ENCODE data around the gene ERMN. TPM values are rescaled to one million over a fixed set of nuclear protein-coding genes. Genes with fewer than 3 reads are reported as not detected.

ERMN gene
- total RNA-seq, 1 donor from 2014 or later, result not detected

DNA sequence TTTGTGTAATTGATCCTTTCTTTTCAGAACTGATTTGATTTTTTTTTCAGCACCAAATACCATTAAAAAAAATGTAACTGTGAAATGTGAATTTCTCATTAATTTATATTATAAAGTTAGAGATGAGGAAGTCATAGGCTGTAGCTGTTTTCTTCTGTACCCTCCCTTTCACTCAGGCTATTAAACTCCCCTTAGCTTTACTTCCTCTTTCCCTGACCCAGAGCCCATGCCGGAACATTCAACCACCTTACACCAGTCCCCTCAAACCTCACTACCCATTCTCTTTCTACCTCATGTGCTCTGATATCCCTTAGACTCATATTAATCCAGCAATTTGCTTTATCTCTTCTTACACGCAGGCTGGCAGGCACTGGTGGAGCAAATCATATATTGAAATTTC lies 55.7 kb downstream of the ERMN start:
- H3K4me3 Mint-ChIP-seq (ENCODE audit: unreplicated experiment), result no peak overlapping the region
- no peaks in the 10 kb centered on the region for H3K4me1 Mint-ChIP-seq (ENCODE audit: low read depth, unreplicated experiment)
- TF ChIP-seq, protein P1, sequence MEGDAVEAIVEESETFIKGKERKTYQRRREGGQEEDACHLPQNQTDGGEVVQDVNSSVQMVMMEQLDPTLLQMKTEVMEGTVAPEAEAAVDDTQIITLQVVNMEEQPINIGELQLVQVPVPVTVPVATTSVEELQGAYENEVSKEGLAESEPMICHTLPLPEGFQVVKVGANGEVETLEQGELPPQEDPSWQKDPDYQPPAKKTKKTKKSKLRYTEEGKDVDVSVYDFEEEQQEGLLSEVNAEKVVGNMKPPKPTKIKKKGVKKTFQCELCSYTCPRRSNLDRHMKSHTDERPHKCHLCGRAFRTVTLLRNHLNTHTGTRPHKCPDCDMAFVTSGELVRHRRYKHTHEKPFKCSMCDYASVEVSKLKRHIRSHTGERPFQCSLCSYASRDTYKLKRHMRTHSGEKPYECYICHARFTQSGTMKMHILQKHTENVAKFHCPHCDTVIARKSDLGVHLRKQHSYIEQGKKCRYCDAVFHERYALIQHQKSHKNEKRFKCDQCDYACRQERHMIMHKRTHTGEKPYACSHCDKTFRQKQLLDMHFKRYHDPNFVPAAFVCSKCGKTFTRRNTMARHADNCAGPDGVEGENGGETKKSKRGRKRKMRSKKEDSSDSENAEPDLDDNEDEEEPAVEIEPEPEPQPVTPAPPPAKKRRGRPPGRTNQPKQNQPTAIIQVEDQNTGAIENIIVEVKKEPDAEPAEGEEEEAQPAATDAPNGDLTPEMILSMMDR (IDR thresholded peaks at IDR 0.05; ENCODE audit: partially characterized antibody, unreplicated experiment), result no peak
- no peaks in the 10 kb centered on the region for H3K27me3 Mint-ChIP-seq (ENCODE audit: unreplicated experiment)
- no peak overlapping the region for H3K27ac Mint-ChIP-seq (ENCODE audit: unreplicated experiment)
- no peaks in the 10 kb centered on the region for H3K9me3 Mint-ChIP-seq (ENCODE audit: unreplicated experiment)
- DNase-seq, result no peak
- H3K36me3 Mint-ChIP-seq (ENCODE audit: unreplicated experiment), result no peaks in the 10 kb centered on the region

DNA sequence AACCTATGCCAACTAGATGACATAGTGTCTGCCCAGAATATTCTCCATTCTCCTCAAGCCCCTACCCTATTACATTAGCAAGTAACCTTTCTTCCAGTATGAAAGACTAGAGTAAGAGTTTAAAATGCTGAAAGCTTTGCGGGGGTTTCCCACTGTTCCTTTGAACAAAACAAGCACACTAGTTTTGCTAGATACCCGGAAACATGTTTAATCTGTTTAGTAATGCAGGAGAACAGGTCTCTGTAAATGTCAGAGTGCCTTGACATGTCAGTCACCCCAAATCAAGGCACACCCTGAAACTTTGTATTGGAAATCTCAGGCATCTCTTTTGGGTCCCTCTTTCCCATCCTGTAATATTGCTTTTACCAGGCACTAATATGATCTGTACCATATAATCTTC lies 56.6 kb downstream of the ERMN start:
- H3K4me1 Mint-ChIP-seq (ENCODE audit: low read depth, unreplicated experiment), result no peaks in the 10 kb centered on the region
- H3K27ac Mint-ChIP-seq (ENCODE audit: unreplicated experiment), result no peak overlapping the region
- DNase-seq, result no peak
- TF ChIP-seq, protein P1 (IDR thresholded peaks at IDR 0.05; ENCODE audit: partially characterized antibody, unreplicated experiment), result no peak
- no peaks in the 10 kb centered on the region for H3K9me3 Mint-ChIP-seq (ENCODE audit: unreplicated experiment)
- H3K4me3 Mint-ChIP-seq (ENCODE audit: unreplicated experiment), result no peak overlapping the region
- H3K27me3 Mint-ChIP-seq (ENCODE audit: unreplicated experiment), result no peaks in the 10 kb centered on the region
- no peaks in the 10 kb centered on the region for H3K36me3 Mint-ChIP-seq (ENCODE audit: unreplicated experiment)

Other genes starting within 250 kb of the ERMN start
- 0.10 TPM for gene GALNT5, start 68.1 kb downstream of the ERMN start, total RNA-seq (ENCODE audit: unreplicated experiment)
- not detected for gene CYTIP, start 118.3 kb upstream of the ERMN start, total RNA-seq (ENCODE audit: unreplicated experiment)